Measurements from ENCODE around the gene CELF3.

GRCh38 chr1:151714820-151715725 lies 1.5 kb downstream of the CELF3 start:
- TF ChIP-seq CEBPG (CRISPR knock-in tag; IDR thresholded peaks at IDR 0.05): no peak
- TF ChIP-seq RBM22 (optimal IDR thresholded peaks at IDR 0.05; ENCODE audit: low read length): no peak
- TF ChIP-seq MEF2D (CRISPR knock-in tag; IDR thresholded peaks at IDR 0.05): no peak
- TF ChIP-seq MEIS2 (CRISPR knock-in tag; IDR thresholded peaks at IDR 0.05): no peak
- TF ChIP-seq MYNN (CRISPR knock-in tag; IDR thresholded peaks at IDR 0.05; ENCODE audit: low read depth): no peak
- no peak for TF ChIP-seq ZBTB10 (CRISPR knock-in tag; IDR thresholded peaks at IDR 0.05; ENCODE audit: borderline replicate concordance)
- TF ChIP-seq MAFG (CRISPR knock-in tag; IDR thresholded peaks at IDR 0.05): no peak
- TF ChIP-seq NFYB (CRISPR knock-in tag; IDR thresholded peaks at IDR 0.05): no peak
- no peak for TF ChIP-seq POLR2AphosphoS5 (IDR thresholded peaks at IDR 0.05; ENCODE audit: low read depth, low read length)
- TF ChIP-seq MBD4 (IDR thresholded peaks at IDR 0.05; ENCODE audit: borderline replicate concordance, low read length): no peak
